Small intestine (tissue), 7 donors: Measurements from ENCODE around the gene DNAI4. TPM values are rescaled to one million over a fixed set of nuclear protein-coding genes. Genes with fewer than 3 reads are reported as not detected.

ENCODE experiments used
- DNase-seq, 2 donors: peaks; one replicate each; pipeline versions ENCODE4 v3.0.0 to v3.0.0-alpha.2; 2013
- FAIRE-seq: peaks from 2 replicates; lab custom pipeline; 2012; peaks lifted over from hg19 to GRCh38; lab: Jason Lieb, UNC
- H3K27ac ChIP-seq, 3 donors: one replicate each; pipeline ENCODE4 v1.5.1; 2013; ENCODE audit warnings: low read length in 2 of 3, mild to moderate bottlenecking in 2 of 3, control low read depth in 1 of 3, inconsistent platforms in 1 of 3, low read depth in 1 of 3, moderate library complexity in 1 of 3
- H3K27me3 ChIP-seq, 3 donors: one replicate each; pipeline ENCODE4 v1.6.1; 2013; ENCODE audit warnings: low read length in 3 of 3, inconsistent platforms in 1 of 3; ENCODE audit not compliant: control insufficient read depth in 3 of 3, insufficient read depth in 3 of 3
- H3K36me3 ChIP-seq, 3 donors: one replicate each; pipeline ENCODE4 v1.6.1; 2013; ENCODE audit warnings: low read length in 3 of 3, inconsistent platforms in 1 of 3, low read depth in 1 of 3, mild to moderate bottlenecking in 1 of 3, moderate library complexity in 1 of 3; ENCODE audit not compliant: control insufficient read depth in 3 of 3, insufficient read depth in 2 of 3
- H3K4me1 ChIP-seq, 3 donors: one replicate each; pipeline ENCODE4 v1.6.1; 2013; ENCODE audit warnings: low read length in 2 of 3, inconsistent platforms in 1 of 3, low read depth in 1 of 3, mild to moderate bottlenecking in 1 of 3, moderate library complexity in 1 of 3; ENCODE audit not compliant: control insufficient read depth in 3 of 3, insufficient read depth in 2 of 3
- H3K4me3 ChIP-seq, 3 donors: one replicate each; pipeline ENCODE4 v1.5.1; 2013; ENCODE audit warnings: low read length in 3 of 3, control low read depth in 1 of 3, inconsistent platforms in 1 of 3, low read depth in 1 of 3, mild to moderate bottlenecking in 1 of 3, moderate library complexity in 1 of 3
- H3K9me3 ChIP-seq, 2 donors: one replicate each; pipeline ENCODE4 v1.6.1; 2013; ENCODE audit warnings: low read depth in 1 of 2, low read length in 1 of 2; ENCODE audit not compliant: control insufficient read depth in 2 of 2, insufficient read depth in 1 of 2
- WGBS, 3 donors: extraction: QIAGEN DNeasy Blood & Tissue Kit; methylation state at CpG; one replicate each; pipeline ENCODE4 v1.1.7; 2013; 5-methylcytosine and 5-hydroxymethylcytosine counted together
- polyA plus RNA-seq, 4 donors: library from polyadenylated mRNA; stranded (reverse) in 3 of 4; unstranded in 1 of 4; fragments of 200-250 nt in 3 of 4; fragments of 120-200 nt in 1 of 4; gene quantifications; one replicate each; pipeline versions ENCODE4 v1.2.1 to v1.2.3, GENCODE V29; 2013
- donor health status: healthy with polysubstance abuse.
- donor health status: control.
- donor health status: control.
- donor health status: Bipolar disorder and iron deficiency.
- donor health status: healthy.

Gene DNAI4
- polyA plus RNA-seq, 4 donors = 0.54 to 3.4 (median 0.96) TPM

- Histone ChIP-seq H3K4me1 (no peaks in the 10 kb centered on the region), H3K4me3 (no peak overlapping the region), H3K36me3 (no peaks in the 10 kb centered on the region), H3K27me3 (no peaks in the 10 kb centered on the region), H3K27ac (no peak overlapping the region), H3K9me3 (no peaks in the 10 kb centered on the region)
- WGBS, 3 donors = 12 to 23% (median 21%) methylated on average over 3 of the region's 3 CpGs
- FAIRE-seq (no peak), DNase-seq (peak; percentile 45 to 60)
Measured at GRCh38 chr1:66764994-66765578, 159.6 kb downstream of the DNAI4 start.

Other genes starting within 250 kb of the DNAI4 start
- gene DYNLT5, start 172.4 kb downstream of the DNAI4 start, polyA plus RNA-seq = 1 to 10 TPM in 1 of 4 donors, under 1 TPM in 1, not detected in 2; 0.39 to 1.3 TPM
- gene INSL5, start 123.6 kb downstream of the DNAI4 start, polyA plus RNA-seq = under 1 TPM in 1 of 4 donors, not detected in 3; 0.31 TPM
- 10 to 100 TPM; 13.0 to 36.1 (median 18.3) TPM for gene MIER1, start 134 bp upstream of the DNAI4 start, polyA plus RNA-seq
- 10 to 100 TPM in 1 of 4 donors, 1 to 10 TPM in 3; 4.6 to 54.3 (median 6.6) TPM for gene SLC35D1, start 129.3 kb upstream of the DNAI4 start, polyA plus RNA-seq
- under 1 TPM in 1 of 4 donors, not detected in 3; 0.21 TPM for gene C1orf141, start 210.1 kb upstream of the DNAI4 start, polyA plus RNA-seq
- gene IL23R, start 241.6 kb upstream of the DNAI4 start, polyA plus RNA-seq = 1 to 10 TPM in 1 of 4 donors, under 1 TPM in 1, not detected in 2; 0.06 to 1.3 TPM